HG02642 (cell line): Measurements from ENCODE around the gene LAMB2.
A peak's percentile ranks its signal among the peaks of the same experiment; 100 is the strongest.

Experiments used
- ATAC-seq: cut with Tn5 transposase; IDR thresholded peaks from one replicate; pipeline ENCODE4 v1.9.1; 2021; ENCODE audit warnings: mild to moderate bottlenecking; ENCODE audit not compliant: unreplicated experiment, poor library complexity

The LAMB2 gene

DNA sequence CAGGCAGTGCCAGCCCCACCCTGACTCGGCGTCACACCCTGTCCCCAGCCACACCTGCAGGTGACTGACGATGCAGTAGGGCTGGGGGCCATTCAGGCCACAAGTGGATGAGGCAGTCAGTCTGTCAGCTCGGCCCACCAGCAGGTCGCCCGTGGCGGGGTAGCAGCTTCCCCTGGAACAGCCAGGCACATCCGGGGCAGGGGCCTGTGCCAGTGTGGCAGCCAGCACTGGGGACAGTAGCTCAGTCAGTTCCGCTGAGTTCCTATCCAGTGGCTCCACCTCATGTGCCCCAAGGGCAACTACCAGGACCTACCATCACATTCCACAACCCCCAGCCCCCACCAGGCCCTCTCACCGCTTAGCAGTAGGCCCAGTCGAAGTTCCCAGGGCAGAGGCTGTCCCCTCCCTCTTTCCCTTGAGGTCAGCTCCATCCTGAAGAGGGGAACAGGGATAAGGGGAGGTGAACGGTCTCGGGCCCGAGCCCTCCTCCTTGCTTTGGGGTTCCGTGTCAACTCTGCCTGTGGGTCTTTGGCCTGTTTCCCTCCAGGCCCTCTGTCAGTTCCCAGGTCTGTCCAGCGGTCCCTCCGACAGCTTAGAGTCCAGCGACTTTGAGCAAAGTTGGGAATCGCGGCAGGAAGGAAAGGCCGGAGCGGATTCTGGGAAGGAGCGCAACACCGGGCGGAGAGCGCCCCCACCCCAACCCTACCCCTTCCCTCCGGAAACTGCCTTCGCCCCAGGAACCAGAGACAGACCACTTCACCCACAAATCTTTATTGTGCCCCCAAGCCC lies at the start of gene LAMB2:
TSS of gene LAMB2 (minus strand) at position 614 of the 789 bp plus-strand sequence. CDS start at position 431, 183 bp downstream.
- no peak for ATAC-seq

DNA sequence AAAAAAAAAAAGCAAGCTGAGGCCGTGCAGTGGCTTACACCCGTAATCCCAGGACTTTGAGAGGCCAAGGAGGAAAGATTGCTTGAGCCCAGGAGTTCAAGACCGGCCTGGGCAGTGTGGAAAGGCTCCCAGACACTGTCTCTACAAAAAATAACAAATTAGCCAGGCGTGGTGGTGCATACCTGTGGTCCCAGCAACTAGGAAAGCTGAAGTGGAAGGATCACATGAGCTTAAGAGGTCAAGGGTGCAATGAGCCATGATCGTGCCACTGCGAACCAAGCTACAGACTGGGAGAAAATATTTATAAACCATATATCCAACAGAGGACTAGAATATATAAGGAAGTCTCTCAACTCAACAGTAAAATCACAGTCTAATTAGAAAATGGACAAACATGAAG lies 48.5 kb upstream of the LAMB2 start:
- no peak for ATAC-seq

DNA sequence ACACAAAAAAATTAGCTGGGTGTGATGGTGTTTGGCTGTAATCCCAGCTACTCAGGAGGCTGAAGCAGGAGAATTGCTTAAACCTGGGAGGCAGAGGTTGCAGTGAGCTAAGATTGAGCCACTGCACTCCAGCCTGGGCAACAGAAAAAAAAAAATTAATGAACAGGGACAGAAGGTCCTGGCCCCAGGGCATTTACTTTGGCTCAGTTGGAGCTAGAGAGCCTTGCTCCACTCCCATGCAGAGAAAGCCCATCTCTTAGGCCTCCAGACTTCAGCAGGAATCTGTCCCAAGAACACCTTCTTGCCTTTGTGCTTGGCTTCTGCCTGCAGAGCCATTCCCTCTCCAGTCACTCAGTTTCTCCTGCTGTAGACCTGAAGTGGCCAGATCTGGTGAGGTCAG lies 47.3 kb upstream of the LAMB2 start:
- ATAC-seq = no peak

DNA sequence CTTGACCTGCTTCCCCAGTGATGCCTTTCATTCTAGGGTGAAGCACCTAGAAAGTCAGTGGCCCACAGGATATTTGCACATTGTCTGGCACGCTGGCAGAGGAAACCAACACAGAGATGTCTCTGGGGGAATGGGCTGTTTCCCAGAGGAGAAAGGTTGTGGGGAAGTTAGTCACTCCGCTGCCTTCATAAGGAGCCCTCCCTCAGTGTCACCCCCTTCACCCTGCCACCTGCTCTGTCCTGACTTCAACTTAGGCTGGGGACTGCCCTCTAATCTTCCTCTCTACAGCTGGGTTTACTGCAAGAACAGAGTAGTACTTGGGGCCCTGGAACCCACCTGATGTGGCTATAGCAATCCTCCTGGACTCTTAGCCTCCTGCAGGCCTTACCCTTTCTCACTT lies 44.2 kb upstream of the LAMB2 start:
- no peak for ATAC-seq

DNA sequence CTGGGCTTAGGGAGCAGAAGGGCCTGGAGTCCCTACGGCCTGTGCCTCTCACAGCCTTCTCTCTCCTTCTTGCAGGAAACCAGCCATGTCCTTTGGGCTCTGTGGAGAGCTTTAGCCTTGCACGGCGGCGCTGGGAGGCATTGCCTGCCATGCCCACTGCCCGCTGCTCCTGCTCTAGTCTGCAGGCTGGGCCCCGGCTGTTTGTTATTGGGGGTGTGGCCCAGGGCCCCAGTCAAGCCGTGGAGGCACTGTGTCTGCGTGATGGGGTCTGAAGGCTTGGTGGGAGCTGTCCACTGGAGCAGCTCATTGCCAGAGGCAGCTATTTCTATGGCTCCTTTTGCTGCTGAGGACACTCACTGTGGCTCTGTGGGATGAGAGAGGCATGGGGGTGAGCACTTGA lies 42.7 kb upstream of the LAMB2 start:
- no peak for ATAC-seq

DNA sequence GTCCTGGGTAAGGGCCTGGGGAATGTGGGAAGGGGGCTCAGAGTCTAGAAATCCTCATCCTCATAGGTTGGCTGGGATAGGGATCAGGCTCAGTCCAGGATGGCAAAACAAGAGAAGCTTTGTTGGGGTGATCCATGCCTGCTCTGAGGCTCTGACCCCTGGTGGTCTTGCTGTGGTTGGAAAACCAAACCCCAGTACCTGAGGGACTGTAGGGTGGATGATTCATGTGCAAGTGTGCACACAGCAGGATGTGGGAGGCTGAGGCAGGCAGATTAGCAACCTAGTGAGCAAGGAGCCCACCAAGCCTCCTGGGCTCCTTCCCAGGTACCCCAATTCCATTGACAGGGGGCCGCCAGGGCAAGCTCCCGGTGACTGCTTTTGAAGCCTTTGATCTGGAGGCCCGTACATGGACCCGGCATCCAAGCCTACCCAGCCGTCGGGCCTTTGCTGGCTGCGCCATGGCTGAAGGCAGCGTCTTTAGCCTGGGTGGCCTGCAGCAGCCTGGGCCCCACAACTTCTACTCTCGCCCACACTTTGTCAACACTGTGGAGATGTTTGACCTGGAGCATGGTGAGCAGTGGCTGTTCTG lies 41.6 kb upstream of the LAMB2 start:
- no peak for ATAC-seq

DNA sequence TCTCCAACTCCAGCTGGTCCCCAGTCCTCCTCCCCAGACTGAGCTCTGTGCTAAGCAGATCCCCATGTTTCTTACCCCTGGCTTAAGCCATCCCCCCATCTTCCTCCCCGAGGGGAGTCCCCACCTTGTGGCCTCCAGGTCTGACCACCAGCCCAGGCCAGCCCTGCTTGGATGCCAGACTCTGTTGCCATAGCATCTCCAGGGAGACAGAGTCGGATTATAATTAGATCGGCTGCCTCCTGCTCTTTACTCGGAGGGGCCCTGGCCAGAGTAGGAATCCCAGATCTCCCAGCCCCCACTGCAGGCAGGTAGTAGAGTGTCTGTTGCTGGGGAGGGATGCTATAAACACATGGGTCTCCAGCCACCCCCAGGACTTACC lies 40.9 kb upstream of the LAMB2 start:
- no peak for ATAC-seq

DNA sequence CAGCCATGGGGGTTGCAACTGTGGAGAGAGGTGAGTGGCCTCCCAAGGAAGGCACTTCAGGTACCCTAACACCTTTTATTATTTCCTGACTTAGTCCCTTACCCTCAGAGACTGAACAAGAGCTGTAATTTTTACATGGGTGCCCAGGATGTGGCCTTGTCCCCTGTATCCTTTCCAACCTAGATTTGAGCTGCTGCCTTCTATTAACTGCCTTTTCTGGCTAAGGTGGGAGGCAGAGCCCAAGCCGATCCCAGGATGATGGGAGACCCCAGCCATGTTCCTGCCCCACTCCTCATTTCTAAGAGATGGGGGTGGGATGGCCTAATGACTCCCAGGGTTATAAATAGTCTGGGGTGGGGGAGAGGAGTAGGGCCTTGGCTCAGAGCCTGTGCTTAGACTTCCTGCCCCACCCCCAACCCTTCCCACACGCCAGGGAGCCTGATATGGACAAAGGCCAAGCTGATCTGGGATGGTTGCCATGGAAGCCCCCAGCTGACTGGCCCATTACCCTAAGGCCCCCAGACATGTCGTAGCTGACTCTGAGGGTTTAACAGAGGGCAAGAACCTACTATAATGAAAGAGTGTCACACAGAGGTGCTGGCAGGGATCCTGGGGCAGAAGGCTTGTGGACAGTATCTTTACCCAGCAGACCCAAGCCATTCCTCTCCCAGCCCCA lies 40.4 kb upstream of the LAMB2 start:
- ATAC-seq = no peak

DNA sequence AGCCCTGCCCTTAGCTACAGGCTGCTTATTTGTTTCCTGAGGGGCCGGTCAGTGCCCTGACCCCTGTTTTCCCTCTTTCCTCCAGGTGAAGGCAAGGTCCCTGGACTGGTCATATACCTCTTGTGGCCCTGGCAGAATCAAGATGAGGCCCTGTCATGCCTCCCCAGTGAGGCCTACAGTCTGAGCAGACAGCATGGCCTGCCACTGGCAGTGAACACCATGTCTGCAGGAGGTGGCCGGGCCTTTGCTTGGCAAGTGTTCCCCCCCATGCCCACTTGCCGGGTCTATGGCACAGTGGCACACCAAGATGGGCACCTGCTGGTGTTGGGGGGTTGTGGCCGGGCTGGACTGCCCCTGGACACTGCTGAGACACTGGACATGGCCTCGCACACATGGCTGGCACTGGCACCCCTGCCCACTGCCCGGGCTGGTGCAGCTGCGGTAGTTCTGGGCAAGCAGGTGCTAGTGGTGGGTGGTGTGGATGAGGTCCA lies 39.7 kb upstream of the LAMB2 start:
- no peak for ATAC-seq

DNA sequence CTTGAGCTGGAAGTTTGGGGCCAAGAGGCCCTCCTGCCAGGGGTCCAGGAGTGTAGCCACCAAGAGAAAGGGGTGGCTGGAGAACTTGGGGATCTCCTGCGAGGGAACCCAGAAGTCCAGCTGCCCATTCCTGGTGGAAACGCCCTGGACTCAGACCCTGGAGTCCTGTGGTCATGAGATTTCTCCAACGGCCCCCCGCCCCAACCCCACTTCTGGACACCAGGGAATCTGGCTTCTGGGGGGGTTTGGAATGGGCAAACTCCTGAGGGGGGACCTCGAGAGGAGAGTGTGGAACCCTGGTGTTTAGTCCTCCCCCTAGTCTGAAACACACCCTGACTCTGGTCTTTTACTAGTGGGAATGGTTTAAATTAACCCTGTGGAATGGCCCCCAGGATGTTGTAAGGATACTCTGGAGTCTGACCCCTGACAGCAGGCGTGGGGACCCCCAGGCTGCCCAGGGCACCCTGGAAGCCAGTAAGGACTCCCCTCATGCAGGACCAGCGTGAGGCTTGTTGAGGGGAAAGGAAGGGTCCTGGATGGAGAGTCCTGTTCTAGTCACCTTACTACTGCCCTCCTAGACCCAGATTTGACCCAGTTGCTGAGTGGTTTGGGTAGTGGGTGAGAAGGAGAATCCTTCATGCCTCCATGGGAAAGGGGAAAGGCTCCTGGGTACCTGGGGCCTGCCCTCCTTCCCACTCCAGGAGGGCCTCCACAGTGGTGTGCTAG lies 39.1 kb upstream of the LAMB2 start:
- no peak for ATAC-seq

DNA sequence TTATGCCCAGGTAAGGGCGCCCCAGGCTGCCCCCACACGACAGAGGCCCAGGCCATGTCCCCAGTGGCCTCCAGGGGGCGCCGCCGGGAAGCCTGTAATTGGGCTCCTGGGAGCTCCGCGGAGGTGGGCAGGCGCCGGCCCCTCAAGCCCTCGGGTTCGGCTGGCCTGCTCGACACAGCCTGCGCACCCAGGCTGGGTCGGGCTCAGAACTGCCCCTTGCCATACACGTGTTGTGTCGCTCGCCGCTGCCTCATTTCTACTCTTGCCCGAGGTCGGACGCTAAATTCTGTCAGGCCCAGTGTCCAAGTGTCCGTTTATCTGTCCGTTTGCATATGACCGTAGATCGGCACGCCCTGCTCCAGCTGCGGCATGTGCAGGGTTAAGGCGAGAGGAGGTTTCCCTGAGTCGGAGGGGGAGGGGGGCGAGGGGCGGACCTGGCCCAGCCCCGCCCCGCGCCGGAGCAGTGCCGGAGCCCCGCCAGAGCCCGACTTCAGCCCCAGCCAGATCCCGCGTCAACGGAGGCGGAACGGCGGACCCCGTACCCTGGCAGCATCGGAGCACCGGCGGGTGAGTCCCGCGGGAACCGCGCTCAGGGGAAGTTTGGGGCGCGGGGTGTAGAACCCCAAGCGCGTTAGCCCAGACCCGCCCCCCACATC lies 38.4 kb upstream of the LAMB2 start, which contains the start of gene KLHDC8B:
TSS of gene KLHDC8B (plus strand) at position 480 of the 656 bp plus-strand sequence. CDS start 1,172 bp downstream, outside the sequence.
- ATAC-seq = peak; percentile 61

DNA sequence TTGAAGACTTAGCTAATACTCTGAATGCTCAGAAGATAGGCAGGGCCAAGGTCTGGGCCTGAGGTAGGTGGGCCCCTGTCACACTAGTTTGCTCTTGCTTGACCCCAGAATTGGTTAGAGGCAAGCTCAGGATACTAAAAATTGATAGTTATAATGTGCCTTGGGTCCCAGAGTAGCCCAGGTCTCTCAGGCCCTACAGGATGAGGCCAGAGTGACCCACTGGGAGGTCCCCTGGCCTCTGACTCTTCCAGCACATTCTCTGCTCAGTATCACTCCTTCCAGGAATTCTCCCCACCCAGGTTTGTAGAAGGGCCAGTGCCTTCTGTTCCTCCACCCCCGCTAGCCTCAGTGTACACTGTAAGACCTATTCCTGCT lies 37.9 kb upstream of the LAMB2 start:
- ATAC-seq = no peak

DNA sequence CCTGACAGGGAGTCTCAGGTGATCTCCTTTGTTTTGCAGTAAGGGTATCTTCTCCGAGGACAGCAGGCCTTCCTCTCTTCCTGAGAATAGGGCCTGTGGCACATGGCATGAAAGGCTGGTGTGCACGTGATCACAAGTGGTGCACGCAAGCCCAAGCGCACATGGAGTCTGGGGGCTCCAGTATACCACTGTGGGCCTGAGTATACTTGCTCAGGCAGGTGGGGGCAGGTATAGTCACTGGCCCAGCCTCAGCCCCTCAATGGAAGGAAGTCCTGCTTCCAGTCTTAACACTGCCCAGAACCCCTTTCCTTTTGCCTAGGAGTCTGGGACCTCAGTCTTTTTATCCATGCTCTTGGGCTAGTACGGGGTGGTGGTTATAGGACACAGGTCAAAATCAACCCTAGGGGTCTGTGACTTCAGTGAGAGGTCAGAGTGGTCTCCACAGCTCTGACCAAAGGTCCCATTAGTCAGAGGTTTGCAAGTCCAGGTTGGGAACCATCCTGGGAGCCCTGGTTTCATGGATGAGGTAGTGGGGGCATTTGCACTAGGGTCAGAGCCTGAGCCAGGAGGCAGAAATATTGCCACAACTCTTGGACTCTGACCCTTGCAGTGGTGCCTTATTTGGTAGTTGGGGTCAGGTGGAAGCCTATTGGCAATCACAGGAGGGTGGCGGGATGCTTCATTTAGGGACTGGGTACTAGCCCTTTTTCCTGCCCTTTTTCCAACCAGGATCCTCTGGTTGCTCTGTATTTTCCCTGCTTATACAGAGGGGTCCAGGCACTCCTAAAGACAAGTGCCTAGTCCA lies 34.1 kb upstream of the LAMB2 start:
- ATAC-seq = no peak

DNA sequence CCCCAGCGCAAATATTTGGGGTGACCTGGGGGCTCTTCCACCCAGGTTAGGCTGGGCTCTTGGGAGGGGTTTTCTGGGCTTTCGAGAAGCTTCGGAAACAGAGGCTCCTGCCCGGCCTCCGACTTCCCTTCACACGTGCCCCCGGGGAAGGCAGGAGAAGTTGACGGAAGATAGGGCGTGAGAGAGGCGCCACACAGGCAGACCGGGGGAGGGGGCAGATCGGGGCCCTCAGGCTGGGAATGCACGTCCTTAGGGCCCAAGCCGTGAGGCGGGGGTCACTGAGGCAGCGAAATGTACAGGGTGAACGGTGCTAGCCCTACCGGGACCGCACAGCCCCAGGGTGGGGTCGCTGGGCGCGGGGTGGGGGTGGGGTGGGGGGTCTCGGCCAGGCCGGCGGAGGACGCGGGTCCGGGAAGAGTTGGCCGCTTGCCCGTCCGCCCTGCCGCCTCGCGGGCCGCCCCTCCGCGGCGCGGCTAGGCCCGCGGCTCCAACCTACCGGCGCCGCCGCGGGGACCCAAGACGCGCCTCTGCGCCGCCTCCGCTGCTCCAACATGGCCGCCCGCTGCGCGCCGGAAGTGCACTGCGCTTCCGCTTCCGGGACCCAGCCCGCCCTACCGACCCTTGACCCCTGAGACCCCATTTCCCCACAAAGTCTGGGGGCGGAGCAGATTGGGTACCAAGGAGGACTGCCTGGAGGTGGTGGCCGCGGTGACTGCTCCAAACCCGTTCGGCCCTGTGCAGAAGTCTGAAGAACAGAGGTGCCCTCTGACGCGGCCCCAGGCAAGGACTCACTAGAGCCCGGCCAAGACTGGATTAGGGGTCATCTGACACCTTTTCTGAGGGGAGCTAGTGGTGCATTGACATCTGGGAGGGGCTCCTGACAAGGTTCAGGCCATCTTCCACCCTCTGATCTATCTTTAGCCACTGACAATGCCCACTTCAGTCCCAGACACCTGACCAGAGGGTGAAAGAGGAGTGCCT lies 33.2 kb upstream of the LAMB2 start, which contains the start of gene CCDC71:
TSS of gene CCDC71 (minus strand) at position 561 of the 981 bp plus-strand sequence. CDS start 2,123 bp downstream, outside the sequence.
- ATAC-seq = peak; percentile 66

DNA sequence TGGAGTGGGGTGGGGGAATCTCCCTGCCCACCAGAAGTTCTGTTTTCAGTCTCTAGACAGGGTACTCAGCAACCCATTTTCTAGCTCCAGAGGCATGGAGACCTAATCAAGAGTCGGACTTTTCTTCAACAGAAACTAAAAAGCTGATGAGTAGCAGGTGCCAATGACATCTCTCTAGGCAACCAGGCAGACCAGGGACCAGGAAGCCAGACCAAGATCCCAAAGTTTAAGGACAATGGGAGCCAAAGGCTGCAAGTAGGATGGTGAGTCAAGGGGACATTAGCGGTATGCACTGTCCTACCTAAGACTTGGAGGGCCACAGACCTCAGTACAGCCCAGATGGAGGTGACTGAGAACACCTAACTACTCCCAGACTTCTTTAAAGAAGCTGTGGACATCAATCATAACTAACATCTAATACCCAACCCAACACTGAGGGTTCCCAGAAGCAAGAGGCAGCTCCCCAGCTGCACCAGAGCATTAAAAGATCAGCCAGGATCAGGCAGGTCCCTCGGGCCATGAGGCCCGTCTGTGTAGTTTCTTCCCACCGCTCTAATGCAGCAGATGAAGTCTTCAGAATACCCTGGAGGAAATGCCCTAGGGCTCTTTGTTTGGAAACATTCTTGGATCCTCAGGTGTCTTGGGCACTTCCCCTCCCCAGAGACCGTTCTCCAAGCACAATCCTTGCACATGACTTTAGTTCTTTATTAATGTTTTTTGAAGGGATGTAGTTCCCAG lies 32.3 kb upstream of the LAMB2 start:
- no peak for ATAC-seq

DNA sequence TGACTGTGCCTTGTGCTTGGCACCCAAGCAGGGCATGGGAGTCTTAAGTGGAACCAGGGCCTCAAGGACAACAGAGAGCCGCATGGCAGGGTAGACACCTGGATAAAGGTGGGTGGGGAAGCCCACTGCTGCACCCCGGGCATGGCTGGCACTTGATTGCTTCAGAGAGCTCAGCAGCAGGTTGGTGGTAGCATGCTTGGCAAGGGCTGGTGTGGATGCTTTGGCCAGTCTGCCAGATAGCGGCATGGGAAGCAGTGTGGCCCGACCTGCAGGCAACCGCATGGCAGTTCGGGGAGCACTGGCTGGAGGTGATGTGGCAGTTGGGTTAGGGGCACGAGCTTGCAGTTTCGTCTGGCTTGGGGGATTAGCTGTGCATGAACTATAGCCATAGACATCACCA lies 30.8 kb upstream of the LAMB2 start:
- ATAC-seq = no peak

DNA sequence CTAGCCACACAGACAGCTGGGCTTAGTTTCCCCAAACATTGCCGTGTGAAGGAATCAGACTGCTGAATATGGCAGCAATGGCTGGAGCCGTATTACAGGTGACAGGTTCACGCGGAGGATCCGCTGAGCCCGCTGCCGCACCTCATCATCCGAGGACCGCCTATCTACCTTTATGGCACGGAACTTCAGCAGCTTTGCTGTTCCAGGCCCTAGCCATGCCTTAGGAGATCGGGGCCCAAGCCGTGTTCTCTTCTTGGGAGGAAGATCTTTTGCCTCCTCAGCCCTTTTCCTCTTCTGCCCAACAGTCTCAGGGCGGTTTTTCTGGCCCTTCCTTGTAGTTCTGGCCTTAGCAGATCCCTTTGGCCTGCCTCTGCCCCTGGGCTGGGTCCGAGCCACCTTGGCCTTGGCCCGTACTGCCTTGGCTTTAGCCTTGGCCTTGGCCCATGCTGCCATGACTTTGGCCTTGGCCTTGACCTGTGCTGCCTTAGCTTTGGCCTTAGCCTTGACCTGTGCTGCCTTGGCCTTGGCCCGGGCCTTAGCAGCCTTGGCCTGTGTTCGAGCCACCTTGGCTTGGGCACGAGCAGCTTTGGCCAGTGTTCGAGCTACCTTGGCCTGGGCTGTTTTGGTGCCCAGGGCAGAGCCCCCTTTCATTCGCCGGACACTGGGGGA lies 30.0 kb upstream of the LAMB2 start:
- no peak for ATAC-seq
